Stimulated activated naive CD8-positive, alpha-beta T cell treated with anti-CD3 and anti-CD28 coated beads, Interleukin-15, amount 100 ng/mL, for 72 hours (primary cell): ENCODE results near the gene YBEY.
"Not testable (repeated sequence)": the region's sequence is repeated elsewhere in the genome, so short reads cannot be mapped to it uniquely, and the experiment has no call there.

Experiments
- ATAC-seq: fragments of 150-1000 bp; cut with Tn5 transposase; 2 replicates; pipeline ENCODE4 v1.10.0; 2021; ENCODE audit warnings: mild to moderate bottlenecking, moderate library complexity
- DNase-seq, 2 donors: peaks; one replicate each; pipeline ENCODE4 v3.0.0; 2021 to 2022
- H3K27ac Mint-ChIP-seq, 2 donors: one replicate each; pipeline ENCODE4 v1.8.0; 2022; ENCODE audit warnings: mild to moderate bottlenecking in 2 of 2, mixed read lengths in 2 of 2, moderate library complexity in 2 of 2
- H3K27me3 Mint-ChIP-seq: one replicate; pipeline ENCODE4 v1.8.0; 2022; ENCODE audit warnings: mixed read lengths
- H3K4me1 Mint-ChIP-seq: one replicate; pipeline ENCODE4 v1.8.0; 2022; ENCODE audit warnings: mild to moderate bottlenecking, mixed read lengths
- H3K4me3 Mint-ChIP-seq, 2 donors: one replicate each; pipeline ENCODE4 v1.8.0; 2022; ENCODE audit warnings: mild to moderate bottlenecking in 2 of 2, mixed read lengths in 2 of 2, moderate library complexity in 1 of 2
- H3K9me3 Mint-ChIP-seq, 2 donors: one replicate each; pipeline ENCODE4 v1.8.0; 2022; ENCODE audit warnings: mixed read lengths in 2 of 2

The YBEY gene

GRCh38 chr21:46285761-46286647 lies at the start of gene YBEY:
Gene YBEY, plus strand, starts transcription at chr21:46286342. Its CDS starts 572 bp downstream, at chr21:46286914.
- DNase-seq (peak; percentile 85 to 88), ATAC-seq (peak; percentile 94)
- peak within 1 kb of the TSS; percentile 97 for H3K27ac Mint-ChIP-seq
- peak within 1 kb of the TSS; percentile 99 for H3K4me3 Mint-ChIP-seq
- no peaks in the 10 kb centered on the region for H3K9me3 Mint-ChIP-seq
- H3K4me1 Mint-ChIP-seq: peaks cover 54% of the 10 kb centered on the region
- H3K27me3 Mint-ChIP-seq: no peaks in the 10 kb centered on the region

- ATAC-seq (no peak), DNase-seq (no peak)
- Mint-ChIP-seq H3K4me3 (no peak overlapping the region), H3K4me1 (peaks cover 10% of the 10 kb centered on the region), H3K27me3 (no peaks in the 10 kb centered on the region), H3K9me3 (no peaks in the 10 kb centered on the region), H3K27ac (no peak overlapping the region)
Measured at GRCh38 chr21:46237474-46237873, 48.7 kb upstream of the YBEY start.

- Mint-ChIP-seq H3K9me3 (no peaks in the 10 kb centered on the region), H3K27me3 (no peaks in the 10 kb centered on the region), H3K4me3 (no peak overlapping the region), H3K4me1 (no peaks in the 10 kb centered on the region), H3K27ac (no peak overlapping the region)
- ATAC-seq (no peak), DNase-seq (no peak)
Measured at GRCh38 chr21:46239817-46240325, 46.3 kb upstream of the YBEY start.

- not testable (repeated sequence) for DNase-seq, H3K4me3 Mint-ChIP-seq, H3K4me1 Mint-ChIP-seq, ATAC-seq, H3K27me3 Mint-ChIP-seq, H3K9me3 Mint-ChIP-seq
- peak overlapping the region in 1 of 2 donors; percentile 1 for H3K27ac Mint-ChIP-seq
Measured at GRCh38 chr21:46241577-46241976, 44.6 kb upstream of the YBEY start.

GRCh38 chr21:46243325-46243724 lies 42.8 kb upstream of the YBEY start:
- DNase-seq (no peak), ATAC-seq (no peak)
- no peaks in the 10 kb centered on the region for H3K27me3 Mint-ChIP-seq
- H3K27ac Mint-ChIP-seq: peak overlapping the region; percentile 9 to 84
- H3K9me3 Mint-ChIP-seq: no peaks in the 10 kb centered on the region
- H3K4me3 Mint-ChIP-seq: no peak overlapping the region
- no peaks in the 10 kb centered on the region for H3K4me1 Mint-ChIP-seq

GRCh38 chr21:46243960-46244361 lies 42.2 kb upstream of the YBEY start:
- H3K27me3 Mint-ChIP-seq: no peaks in the 10 kb centered on the region
- no peaks in the 10 kb centered on the region for H3K9me3 Mint-ChIP-seq
- ATAC-seq (peak; percentile 69), DNase-seq (no peak)
- H3K4me3 Mint-ChIP-seq: no peak overlapping the region
- H3K27ac Mint-ChIP-seq: peak overlapping the region; percentile 43 to 49
- H3K4me1 Mint-ChIP-seq: no peaks in the 10 kb centered on the region

- no peaks in the 10 kb centered on the region for H3K27me3 Mint-ChIP-seq
- H3K4me3 Mint-ChIP-seq: no peak overlapping the region
- peak overlapping the region in 1 of 2 donors; percentile 43 for H3K27ac Mint-ChIP-seq
- no peaks in the 10 kb centered on the region for H3K9me3 Mint-ChIP-seq
- DNase-seq (no peak), ATAC-seq (no peak)
- peaks cover under 1% of the 10 kb centered on the region for H3K4me1 Mint-ChIP-seq
Measured at GRCh38 chr21:46244602-46245001, 41.5 kb upstream of the YBEY start.

GRCh38 chr21:46245213-46245915 lies 40.8 kb upstream of the YBEY start:
- no peak for ATAC-seq
- H3K4me1 Mint-ChIP-seq: peaks cover 8% of the 10 kb centered on the region

GRCh38 chr21:46246345-46246744 lies 39.8 kb upstream of the YBEY start:
- ATAC-seq (no peak), DNase-seq (no peak)
- H3K4me3 Mint-ChIP-seq: no peak overlapping the region
- H3K27ac Mint-ChIP-seq: no peak overlapping the region
- peaks cover 15% of the 10 kb centered on the region for H3K4me1 Mint-ChIP-seq
- H3K9me3 Mint-ChIP-seq: no peaks in the 10 kb centered on the region
- H3K27me3 Mint-ChIP-seq: no peaks in the 10 kb centered on the region

More at GRCh38 chr21:46245213-46245915, 40.8 kb upstream of the YBEY start:
- H3K27ac Mint-ChIP-seq: no peak overlapping the region
- no peaks in the 10 kb centered on the region for H3K27me3 Mint-ChIP-seq
- no peaks in the 10 kb centered on the region for H3K9me3 Mint-ChIP-seq
- no peak for DNase-seq
- no peak overlapping the region for H3K4me3 Mint-ChIP-seq

GRCh38 chr21:46247699-46248421 lies 38.3 kb upstream of the YBEY start:
- ATAC-seq: no peak
- Mint-ChIP-seq H3K9me3 (no peaks in the 10 kb centered on the region), H3K27ac (peak overlapping the region in 1 of 2 donors; percentile 83), H3K27me3 (no peaks in the 10 kb centered on the region), H3K4me1 (peaks cover 22% of the 10 kb centered on the region), H3K4me3 (no peak overlapping the region)
- no peak for DNase-seq

- Mint-ChIP-seq H3K4me1 (peaks cover 25% of the 10 kb centered on the region), H3K27ac (no peak overlapping the region), H3K27me3 (no peaks in the 10 kb centered on the region), H3K4me3 (no peak overlapping the region), H3K9me3 (no peaks in the 10 kb centered on the region)
- ATAC-seq (no peak), DNase-seq (no peak)
Measured at GRCh38 chr21:46248422-46248782, 37.7 kb upstream of the YBEY start.

GRCh38 chr21:46248827-46249226 lies 37.3 kb upstream of the YBEY start:
- DNase-seq (no peak), ATAC-seq (no peak)
- Mint-ChIP-seq H3K27me3 (no peaks in the 10 kb centered on the region), H3K4me3 (no peak overlapping the region), H3K27ac (no peak overlapping the region), H3K4me1 (peaks cover 29% of the 10 kb centered on the region), H3K9me3 (peaks cover 0 to 3% of the 10 kb centered on the region in 2 donors)

- Mint-ChIP-seq H3K4me1 (peaks cover 43% of the 10 kb centered on the region), H3K9me3 (peaks cover 0 to 6% of the 10 kb centered on the region in 2 donors), H3K27ac (peak overlapping the region in 1 of 2 donors; percentile 1), H3K27me3 (no peaks in the 10 kb centered on the region), H3K4me3 (no peak overlapping the region)
- ATAC-seq (no peak), DNase-seq (no peak)
Measured at GRCh38 chr21:46250146-46250725, 35.9 kb upstream of the YBEY start.

- Mint-ChIP-seq H3K9me3 (peaks cover 0 to 6% of the 10 kb centered on the region in 2 donors), H3K4me3 (no peak overlapping the region), H3K27me3 (no peaks in the 10 kb centered on the region), H3K4me1 (peaks cover 52% of the 10 kb centered on the region), H3K27ac (no peak overlapping the region)
- no peak for ATAC-seq
- DNase-seq: no peak
Measured at GRCh38 chr21:46252840-46253239, 33.3 kb upstream of the YBEY start.

GRCh38 chr21:46253610-46254124 lies 32.5 kb upstream of the YBEY start:
- ATAC-seq: peak; percentile 96
- Mint-ChIP-seq H3K27me3 (no peaks in the 10 kb centered on the region), H3K4me1 (peaks cover 52% of the 10 kb centered on the region), H3K27ac (peak overlapping the region; percentile 66 to 98), H3K9me3 (peaks cover 0 to 6% of the 10 kb centered on the region in 2 donors), H3K4me3 (peak overlapping the region; percentile 34 to 67)
- DNase-seq: peak; percentile 55 to 73
